Activated naive CD4-positive, alpha-beta T cell treated with Interleukin-2 at 50 U/mL for 16 hours (primary cell): ENCODE data around the gene AGL.
"Not testable (repeated sequence)": the region's sequence is repeated elsewhere in the genome, so short reads cannot be mapped to it uniquely, and the experiment has no call there.

ENCODE experiments used
- DNase-seq: peaks from one replicate; pipeline ENCODE4 v3.0.0-alpha.2; 2020

AGL gene

GRCh38 chr1:99849744-99850458, at the start of gene AGL:
AGL (plus strand) TSS chr1:99850361; CDS start chr1:99851043, 682 bp downstream.
- DNase-seq: peak; percentile 87

DNA sequence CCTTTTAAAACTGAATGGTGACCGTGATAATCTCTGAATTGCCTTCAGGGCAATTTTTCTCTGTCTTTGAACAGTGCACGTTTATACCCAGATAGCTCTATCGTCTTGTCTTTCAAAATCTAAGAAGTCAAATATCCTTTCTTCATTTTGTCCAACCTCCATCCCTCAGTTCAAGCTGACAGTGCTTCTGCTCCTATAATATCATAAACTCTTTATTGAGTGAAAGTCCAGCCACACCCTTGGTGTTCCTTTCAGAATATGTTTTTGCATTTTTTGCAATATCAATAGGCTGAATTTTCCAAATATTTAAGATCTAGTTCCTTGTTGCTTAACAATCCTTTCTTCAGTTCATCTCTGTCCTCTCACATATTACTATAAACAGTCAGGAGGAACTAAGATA, 48.6 kb upstream of the AGL start:
- DNase-seq: no peak

DNA sequence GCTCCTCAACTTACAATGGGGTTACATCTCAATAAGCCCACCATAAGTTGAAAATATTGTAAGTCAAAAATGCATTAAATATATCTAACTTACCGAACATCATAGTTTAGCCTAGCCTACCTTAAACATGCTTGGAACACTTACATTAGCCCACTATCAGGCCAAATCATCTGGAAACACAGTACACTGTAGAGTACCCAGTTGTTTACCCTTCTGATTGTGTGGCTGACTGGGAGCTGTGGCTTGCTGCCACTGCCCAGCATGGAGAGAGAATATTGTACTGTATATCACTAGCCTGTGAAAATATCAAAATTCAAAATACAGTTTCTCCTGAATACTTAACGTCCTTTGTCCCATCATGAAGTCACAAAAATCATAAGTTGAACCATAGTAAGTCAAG, 43.3 kb upstream of the AGL start:
- DNase-seq: no peak

GRCh38 chr1:99808391-99809115, 41.6 kb upstream of the AGL start:
- no peak for DNase-seq

- no peak for DNase-seq
These were observed 39.1 kb upstream of the AGL start for GRCh38 chr1:99811075-99811474.

- no peak for DNase-seq
These were observed 38.4 kb upstream of the AGL start for GRCh38 chr1:99811747-99812146.

DNA sequence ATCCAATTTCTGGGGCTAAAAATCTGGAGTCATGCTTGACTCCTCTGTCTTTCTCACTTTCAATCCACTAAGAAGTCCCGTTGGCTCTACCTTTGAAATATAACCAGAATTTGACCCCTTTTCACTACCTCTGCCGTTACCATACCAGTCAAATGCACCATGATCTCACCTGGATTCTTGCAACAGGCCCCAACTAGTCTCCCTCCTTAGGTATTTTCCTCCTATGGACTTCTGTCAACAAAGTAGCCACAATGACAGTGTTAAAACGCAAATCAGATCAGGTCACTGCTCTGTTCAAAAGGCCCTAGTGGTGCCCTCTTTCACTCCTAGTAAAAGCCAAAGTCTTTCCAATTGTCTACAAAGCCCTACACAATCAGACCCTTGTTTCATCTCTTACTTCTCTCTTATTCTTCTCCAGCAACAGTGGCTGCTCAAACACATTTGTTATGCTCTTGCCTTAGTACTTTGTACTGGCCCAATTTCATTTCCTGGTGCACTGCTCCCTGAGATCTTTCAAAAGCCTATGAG, 35.7 kb upstream of the AGL start:
- no peak for DNase-seq

DNA sequence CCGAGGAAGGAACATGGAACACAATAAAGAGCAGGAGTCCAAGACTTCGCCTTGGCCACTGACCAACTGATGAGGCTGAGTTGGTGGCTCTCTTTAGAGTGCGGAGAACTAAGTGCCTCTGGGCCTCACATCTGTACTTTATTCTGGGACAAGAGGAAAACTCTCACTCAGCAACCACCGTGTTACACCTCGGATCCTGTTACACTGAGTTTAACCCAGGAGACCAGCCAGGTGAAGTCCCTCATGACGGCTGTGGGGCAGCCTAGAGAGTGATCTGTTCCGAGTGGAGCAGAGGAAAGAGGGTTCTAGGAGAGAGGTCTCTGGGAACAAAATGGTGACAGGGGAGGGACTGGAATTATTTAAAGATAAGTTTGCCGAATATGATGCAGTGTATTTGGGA, 33.5 kb upstream of the AGL start:
- DNase-seq: no peak

DNA sequence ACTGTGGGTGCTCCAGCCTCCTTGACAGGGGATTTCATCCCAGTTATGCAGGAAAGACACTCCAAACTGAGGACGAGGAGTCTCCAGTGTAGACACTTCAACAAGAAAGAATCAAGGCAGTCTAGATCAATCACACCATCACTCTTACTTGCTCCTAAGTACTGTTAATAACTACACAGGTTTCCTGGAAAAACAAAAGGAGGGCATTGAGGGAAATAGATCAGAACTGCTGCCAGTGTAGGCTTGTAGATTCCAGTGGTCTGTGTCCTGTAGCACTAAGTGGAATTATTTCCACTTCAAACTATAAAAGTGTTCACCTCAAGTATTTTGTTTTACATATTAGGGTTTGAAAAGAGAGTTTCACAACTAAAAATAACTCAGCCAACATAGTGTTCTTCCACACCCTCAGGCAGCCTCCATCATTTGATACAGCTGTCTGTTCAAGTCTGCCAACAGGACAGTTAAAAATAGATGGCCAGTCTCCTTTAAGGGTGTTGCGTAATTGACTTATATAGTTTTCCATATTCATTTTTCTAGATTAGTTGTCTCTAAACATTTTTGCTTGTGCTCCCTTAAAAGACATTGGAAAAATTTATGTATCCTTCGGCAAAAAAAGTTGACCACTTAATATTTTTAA, 32.0 kb upstream of the AGL start:
- DNase-seq: no peak

DNA sequence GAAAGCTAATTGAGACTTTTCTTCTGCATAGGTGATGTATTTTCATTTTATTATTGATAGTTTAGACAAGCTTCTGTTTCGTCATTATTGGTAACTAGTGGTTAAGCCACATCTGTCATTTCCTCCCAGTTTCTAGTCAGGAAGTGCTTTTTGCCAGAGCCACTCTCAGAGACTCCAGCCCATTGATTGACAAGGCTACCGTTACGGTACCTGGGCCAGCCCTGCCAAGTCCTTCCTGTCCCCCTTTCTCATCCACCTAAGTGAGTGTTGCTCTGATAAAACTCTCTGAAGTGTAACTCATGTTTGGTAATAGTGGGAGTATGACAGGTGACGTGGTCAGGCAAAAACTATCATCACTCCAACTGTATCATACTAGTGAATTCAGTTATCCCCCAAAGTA, 29.6 kb upstream of the AGL start:
- DNase-seq: peak; percentile 12

DNA sequence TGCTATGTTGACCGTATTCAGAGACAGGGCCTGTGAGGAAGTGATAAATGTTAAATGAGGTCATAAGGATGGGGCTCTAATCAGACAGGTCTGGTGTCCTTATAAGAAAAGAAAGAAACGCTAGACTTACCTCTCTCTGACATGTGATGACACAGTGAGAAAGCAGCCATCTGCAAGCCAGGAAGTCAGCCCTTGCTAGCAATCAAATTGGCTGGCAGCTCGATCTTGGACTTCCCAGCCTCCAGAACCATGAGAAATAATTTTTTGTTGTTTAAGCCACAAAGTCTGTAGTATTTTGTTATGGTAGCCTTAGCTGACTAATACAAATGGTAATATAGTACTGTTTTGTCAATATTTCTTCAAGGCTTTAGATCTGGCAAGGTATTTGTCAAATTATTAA, 25.1 kb upstream of the AGL start:
- no peak for DNase-seq

DNA sequence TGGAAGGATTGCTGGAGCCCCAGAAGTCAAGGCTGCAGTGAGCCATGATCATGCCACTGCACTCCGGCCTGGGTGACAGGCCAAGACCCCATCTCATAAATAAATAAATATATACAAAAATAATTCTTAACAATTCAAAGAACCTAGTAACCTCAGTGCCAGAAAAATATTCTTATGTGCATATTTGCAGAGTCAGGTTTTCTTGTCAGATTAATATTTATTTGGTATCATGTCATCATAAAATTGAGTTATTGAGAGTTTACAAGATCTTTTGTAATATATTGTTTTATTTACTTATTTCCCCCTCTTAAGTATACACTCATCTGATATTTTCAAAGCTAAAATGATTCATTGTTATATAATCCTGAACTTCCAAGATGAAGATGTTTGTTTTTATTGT, 24.5 kb upstream of the AGL start:
- no peak for DNase-seq

- DNase-seq: no peak
These were observed 22.2 kb upstream of the AGL start for GRCh38 chr1:99827970-99828369.

- DNase-seq: no peak
These were observed 20.9 kb upstream of the AGL start for GRCh38 chr1:99829269-99829668.

- DNase-seq: not testable (repeated sequence)
These were observed 16.2 kb upstream of the AGL start for GRCh38 chr1:99833911-99834310.

DNA sequence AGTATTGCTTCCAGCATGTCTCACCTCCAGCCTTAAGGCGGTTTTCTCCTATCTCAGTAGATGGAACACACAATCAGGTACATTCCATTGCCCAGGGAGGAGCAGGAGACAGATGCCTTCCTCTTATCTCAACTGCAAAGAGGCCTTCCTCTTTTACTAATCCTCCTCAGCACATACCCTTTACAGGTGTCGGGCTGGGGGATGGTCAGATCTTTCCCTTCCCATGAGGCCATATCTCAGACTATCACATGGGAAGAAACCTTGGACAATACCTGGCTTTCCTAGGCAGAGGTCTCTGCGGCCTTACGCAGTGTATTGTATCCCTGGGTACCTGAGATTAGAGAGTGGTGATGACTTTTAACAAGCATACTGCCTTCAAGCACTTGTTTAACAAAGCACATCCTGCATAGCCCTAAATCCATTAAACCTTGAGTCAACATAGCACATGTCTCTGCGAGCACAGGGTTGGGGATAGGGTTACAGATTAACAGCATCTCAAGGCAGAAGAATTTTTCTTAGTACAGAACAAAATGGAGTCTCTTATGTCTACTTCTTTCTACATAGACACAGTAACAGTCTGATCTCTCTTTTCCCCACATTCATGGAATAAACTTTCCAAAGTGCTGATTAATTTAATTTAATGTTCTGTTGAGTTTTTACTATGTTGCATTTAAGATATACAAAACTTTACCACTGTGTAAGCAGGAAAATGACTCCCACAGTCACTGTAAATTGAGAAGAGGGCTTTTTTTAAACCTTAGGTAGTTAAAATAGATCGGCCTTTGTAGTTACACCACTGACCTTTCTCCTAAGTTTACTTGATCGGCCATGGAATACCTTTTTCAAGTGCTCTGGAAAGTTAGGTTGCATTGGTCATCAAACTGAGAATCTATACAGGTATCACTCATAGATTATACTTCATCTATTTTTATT, 13.7 kb upstream of the AGL start:
- not testable (repeated sequence) for DNase-seq

GRCh38 chr1:99840353-99840752, 9.8 kb upstream of the AGL start:
- DNase-seq: not testable (repeated sequence)

- no peak for DNase-seq
These were observed 6.4 kb upstream of the AGL start for GRCh38 chr1:99843760-99844159.

GRCh38 chr1:99845201-99845600, 5.0 kb upstream of the AGL start:
- not testable (repeated sequence) for DNase-seq

DNA sequence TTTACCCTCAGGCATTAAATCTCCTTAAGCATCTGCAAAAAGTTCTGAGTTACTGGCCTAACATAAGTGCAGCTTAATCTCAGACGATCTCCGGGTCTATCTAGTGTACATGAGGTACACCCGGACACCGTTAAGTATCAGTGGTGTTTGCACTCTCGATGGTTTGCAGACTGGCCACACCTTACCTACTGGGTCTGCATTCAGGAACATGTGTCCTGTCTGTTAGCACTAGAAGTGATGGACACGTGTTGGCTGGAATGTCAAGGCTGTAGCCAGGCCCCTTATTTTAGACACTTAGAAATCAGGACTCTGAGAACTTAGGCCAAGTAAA, 783 bp upstream of the AGL start:
- peak; percentile 3 for DNase-seq

DNA sequence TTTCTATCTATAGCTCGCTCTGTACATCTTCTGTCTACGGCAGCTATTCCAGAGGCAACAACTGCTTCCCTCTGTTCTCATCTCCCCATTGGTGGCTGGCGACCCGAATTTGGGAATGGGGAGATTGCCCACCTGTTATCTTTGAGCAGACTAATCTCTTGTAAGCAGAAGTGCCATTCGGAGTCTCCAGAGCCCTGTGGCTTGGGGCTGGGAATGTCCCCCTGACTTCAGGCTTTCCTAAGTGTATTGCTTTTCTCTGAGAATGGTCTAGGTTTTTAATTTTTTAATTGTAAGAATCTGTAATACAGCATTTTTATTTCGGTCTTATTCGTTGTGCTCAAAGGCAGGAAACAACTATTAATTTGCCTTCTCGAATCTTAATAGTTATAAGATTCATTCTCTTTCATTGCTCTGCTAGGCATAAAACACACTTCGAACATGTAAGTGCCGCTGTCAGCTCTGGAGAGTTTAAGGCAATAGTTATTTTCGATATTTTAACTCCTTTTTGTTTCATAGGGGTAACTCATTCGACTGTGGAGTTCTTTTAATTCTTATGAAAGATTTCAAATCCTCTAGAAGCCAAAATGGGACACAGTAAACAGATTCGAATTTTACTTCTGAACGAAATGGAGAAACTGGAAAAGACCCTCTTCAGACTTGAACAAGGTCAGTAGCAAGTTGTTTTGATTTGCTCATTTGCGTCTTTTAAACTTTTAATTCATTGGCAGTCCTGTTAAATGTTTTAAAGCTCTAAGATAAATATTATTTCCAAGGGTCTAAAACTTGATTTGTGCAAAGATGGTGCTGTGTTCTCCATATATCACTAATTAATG, 514 bp downstream of the AGL start:
- DNase-seq: no peak
